NCI-H187 treated with DMSO at 0.1 percent for 48 hours (cell line): Measurements from ENCODE around the gene M1AP.
"Not testable (repeated sequence)": the region's sequence is repeated elsewhere in the genome, so short reads cannot be mapped to it uniquely, and the experiment has no call there.

Source experiments
- DNase-seq: peaks from one replicate; lab custom pipeline; 2025; lab: John Stamatoyannopoulos, UW

The M1AP gene

GRCh38 chr2:74653985-74654882 is 6.1 kb upstream of the M1AP start, which contains the start of gene SEMA4F:
TSS of gene SEMA4F (plus strand) at chr2:74654247. CDS start at chr2:74654377, 130 bp downstream.
- DNase-seq, result peak; percentile 89

GRCh38 chr2:74653589-74653984 is 5.5 kb upstream of the M1AP start:
- DNase-seq, result no peak

DNA sequence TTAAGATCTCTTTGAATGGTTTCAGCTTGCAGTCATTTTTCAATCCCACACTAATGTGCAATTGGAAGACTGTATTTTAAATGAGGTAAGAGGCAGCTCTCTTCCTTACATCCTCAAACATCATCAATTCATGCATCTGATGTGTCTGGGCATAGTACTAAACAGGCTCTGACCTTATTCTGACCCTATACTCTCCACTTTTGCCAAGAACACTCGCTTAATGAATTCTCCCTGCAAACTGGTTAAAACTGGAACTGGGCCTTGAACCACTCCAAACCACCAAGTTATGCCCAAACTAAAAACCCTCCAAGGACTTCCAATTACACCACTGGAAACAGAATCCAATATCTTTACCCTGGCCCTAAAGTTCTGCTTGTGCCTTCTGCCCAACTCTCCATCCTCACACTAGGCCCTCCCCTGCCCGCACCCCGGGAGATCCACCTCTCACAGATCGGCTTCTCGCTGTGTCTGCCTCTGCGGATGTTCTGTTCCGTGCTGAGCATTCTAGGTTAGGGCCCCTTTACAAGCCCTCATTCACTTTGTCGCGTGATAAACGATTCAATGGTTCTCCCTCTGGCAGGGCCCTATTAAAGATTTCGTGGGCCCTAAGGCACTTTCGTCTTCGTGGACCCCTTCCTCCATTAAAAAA is 1.2 kb downstream of the M1AP start:
- DNase-seq, result no peak

GRCh38 chr2:74646201-74646600 is 1.9 kb downstream of the M1AP start:
- DNase-seq, result no peak

DNA sequence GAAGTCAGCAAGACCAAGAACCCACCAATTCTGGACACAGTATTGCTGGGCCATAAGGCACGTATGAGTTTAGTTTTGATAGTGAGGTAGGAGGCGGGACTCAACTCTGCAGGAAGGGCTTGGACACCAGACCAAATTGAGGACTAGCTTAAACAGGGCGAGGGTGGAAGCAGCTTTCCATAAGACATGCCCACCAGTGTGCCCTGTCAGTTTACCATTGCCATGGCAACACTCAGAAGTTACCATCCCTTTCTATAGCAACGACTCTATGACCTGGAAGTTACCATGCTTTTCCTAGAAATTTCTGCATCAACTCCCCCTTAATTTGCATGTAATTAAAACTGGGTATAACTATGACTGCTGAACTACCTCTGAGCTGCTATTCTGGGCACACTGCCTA is 2.8 kb downstream of the M1AP start:
- DNase-seq, result no peak

DNA sequence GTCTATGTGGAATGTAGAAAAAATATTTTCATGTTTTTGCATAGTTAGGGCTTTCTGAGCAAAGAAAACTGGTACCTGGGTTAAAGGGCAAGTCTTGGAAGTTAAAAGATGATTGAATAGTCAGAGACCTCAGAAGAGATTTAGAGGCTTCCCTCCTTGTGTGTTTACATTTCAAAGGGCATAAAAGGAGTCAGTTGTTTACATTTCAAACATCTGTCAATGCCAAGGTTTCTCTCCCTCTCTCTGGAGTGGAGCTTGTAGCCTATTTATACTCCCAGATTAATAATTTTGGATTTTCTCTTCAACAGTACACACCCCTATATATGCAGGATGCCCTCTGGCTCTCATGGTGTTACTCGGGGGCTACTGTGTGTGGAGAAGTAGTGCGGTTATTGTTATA is 8.6 kb downstream of the M1AP start:
- no peak for DNase-seq

DNA sequence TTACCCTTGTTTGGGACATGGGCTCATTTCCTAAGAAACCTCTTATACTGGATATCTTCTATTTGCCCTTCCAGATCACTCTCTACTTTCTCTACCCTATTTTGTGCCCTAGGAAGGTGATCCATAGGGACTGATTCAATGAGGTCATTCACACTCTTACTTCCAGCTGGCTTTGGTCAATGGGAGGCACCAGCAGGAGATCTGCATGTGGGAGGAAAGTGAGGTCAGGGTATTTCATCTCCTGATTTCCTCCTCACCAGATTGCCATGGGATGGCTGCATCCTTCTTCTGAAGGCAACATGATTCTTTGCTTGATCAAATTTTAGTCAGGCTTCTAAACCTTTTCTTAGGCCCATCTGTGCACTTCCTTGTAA is 15.2 kb downstream of the M1AP start:
- no peak for DNase-seq

DNA sequence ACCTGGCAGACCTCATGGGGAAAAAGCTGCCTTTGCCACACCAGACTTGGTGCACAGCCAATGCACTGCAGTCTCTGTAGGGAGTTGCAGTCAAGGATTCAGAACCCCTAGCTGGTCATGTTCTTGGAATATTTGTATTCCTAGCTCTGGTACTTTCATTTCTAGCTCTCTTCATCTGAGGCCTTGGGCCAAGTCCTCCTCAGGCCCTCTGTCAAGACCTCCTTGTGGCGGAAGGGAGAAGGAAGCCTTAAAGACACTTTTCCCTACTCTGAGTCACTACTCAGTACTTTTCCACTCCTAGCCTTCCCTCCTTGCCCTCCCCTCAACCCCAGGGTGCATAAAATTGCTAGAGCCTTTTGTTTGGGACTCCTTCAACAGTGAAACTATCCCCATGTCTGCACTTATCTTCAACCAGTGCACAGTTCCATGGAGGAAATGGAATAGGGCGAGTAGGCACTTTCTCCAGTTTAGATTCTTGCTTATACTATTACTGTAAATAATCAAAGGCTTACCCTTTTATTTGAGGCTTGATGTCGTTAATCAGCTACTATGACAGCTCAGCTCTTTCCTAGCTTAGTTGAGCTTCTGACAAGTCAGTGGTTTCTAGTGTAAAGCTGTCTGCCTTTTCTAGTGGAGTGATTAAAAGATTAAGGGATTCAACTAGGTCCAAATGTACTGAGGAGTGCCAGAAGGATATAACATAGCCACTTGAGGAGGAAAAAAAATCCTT is 15.8 kb downstream of the M1AP start:
- no peak for DNase-seq

DNA sequence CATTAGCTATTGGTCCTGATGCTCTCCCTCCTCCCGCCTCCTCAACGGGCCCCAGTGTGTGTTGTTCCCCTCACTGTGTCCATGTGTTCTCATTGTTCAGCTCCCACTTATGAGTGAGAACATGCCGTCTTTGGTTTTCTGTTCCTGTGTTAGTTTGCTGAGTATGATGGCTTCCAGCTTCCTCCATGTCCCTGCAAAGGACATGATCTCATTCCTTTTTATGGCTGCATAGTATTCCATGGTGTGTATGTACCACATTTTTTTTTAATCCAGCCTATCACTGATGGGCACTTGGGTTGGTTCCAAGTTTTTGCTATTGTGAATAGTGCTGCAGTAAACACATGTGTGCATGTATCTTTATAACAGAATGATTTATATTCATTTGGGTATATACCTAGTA is 17.7 kb downstream of the M1AP start:
- not testable (repeated sequence) for DNase-seq

- no peak for DNase-seq
Measured at GRCh38 chr2:74628538-74629105, 19.5 kb downstream of the M1AP start.

GRCh38 chr2:74625658-74626425 is 22.3 kb downstream of the M1AP start:
- DNase-seq, result no peak

GRCh38 chr2:74620671-74621070 is 27.5 kb downstream of the M1AP start:
- DNase-seq, result no peak

GRCh38 chr2:74619651-74620297 is 28.4 kb downstream of the M1AP start:
- DNase-seq, result no peak

GRCh38 chr2:74618410-74619083 is 29.6 kb downstream of the M1AP start:
- DNase-seq, result no peak

GRCh38 chr2:74617122-74617521 is 31.0 kb downstream of the M1AP start:
- DNase-seq, result no peak

DNA sequence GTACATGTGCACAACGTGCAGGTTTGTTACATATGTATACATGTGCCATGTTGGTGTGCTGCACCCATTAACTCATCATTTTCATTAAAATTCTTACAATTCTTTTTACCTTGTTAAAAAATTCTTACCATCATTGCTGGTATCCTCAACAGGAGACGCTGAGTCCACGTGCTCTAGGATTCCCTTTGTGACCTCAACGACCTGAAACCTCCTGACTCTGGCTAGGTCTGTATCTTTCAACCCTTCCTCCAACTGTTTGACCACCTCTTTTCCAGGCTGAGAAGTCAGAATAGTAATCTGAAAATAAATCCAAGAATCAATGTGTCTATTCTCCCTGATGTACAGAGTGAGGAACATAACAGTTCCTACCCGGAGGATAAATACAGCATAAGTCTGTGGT is 41.2 kb downstream of the M1AP start:
- DNase-seq, result no peak

DNA sequence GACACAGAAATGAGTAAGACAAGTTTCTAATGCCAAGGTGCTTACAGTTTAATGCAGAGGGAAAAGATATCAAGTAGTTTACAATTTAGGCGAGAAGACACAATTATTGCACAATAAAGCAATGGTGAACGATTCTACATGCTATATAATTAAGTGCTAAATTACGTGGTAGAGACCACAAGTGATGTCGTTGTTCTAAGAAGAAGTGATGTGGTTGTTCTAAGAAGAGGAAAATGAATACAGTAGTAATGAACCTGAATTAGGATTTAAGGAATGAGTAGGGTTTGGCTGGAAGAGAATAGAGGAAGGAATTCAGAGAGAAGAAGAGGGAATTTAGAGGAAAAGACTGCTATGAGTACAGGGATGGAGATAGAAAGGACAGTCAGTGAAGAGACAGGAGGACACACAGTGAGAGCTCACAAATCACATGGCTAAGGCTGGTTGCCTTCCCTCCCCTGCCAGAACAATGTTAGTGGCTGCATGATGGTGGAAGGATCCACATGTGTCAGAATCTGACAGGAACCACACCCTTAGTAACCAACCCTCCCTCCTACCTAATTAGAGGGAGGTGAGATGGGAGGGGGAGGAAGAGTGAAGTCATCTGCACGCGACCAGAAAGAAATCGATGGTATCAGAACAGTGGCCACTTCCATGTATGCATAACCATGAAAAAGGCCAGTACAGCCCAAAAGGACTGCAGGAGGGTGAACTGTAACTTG is 44.7 kb downstream of the M1AP start:
- no peak for DNase-seq

- no peak for DNase-seq
Measured at GRCh38 chr2:74602586-74603281, 45.4 kb downstream of the M1AP start.

GRCh38 chr2:74599676-74600075 is 48.5 kb downstream of the M1AP start:
- DNase-seq, result no peak
